ENCODE measurements around the gene MAP4.

The MAP4 gene

DNA sequence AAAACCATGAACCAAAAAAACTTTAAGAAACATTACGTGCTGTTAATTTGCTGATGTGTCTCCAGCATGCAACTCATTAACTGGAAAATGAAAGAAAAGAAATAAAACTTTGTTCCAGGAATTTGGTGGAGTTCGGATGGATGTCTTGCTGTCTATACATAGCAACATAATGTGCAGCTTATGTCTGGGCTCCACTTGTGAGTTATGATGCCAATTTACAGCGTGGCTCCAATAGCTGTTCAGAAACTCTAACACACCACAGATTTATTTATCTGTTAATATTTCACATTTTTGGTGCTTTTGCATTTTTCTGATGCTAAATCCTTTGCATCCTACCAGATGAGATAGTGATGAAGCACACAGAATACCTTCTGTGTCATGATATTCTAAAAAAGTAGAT lies 45.1 kb downstream of the MAP4 start:
- TF ChIP-seq POLR2A (IDR thresholded peaks at IDR 0.05; ENCODE audit: low read length) (no peak), GATA1 (IDR thresholded peaks at IDR 0.05; ENCODE audit: low read depth, low read length) (no peak)
- DNase-seq, result no peak

DNA sequence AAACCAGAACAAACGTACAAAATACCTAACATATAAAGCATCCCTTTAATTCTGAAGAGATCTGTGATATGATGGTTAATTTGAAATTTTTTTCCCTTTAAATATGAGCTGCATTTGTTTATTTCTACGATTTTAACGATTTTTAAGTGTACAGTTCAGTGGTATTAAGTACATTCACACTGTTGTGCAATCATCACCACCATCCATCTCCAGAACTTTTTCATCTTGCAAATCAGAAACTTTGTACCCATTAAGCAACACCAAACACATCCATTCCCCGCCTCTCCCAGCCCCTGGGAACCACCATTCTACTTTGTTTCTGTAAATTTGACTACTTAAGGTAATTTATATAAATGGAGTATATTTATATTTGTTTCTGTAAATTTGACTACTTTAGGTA lies 51.5 kb downstream of the MAP4 start:
- TF ChIP-seq GATA1 (IDR thresholded peaks at IDR 0.05; ENCODE audit: low read depth, low read length), result no peak
- TF ChIP-seq POLR2A (IDR thresholded peaks at IDR 0.05; ENCODE audit: low read length), result no peak
- DNase-seq, result no peak

DNA sequence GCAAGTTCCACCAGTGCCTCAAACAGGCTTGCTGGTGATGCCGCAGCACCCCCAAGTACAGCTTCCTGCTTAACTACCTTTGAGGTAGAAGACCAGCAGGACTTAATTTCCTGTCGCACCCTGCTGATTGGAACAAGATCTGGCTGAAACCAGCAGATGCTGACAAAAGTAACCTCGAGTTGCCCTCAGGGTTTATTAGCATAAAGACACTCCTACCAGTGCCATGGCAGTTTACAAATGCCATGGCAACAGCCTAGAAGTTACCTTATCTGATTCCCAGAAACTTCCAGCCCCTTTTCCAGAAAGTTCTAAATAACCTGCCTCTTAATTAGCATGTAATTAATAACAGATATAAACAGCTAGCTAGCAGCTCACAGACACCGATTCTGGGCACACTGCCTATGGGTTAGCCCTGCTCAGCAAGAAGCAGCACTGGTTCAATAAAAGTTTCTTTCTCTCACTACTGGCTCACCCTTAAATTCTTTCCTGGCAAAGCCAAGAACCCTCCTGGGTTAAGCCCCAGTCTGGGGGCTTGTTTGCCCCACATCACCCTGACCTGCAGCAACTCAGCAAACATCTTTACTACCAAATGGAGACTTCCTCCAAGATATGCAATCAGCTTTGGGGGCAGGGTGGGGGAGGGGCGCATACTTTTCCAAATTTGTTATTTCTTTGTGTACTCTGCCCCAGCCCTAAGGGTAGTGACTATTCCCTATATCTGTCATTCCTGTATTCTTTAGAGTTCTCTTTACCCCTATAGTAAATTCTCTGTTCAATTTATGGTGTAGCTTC lies 54.2 kb downstream of the MAP4 start:
- peak; percentile 50 to 60 for DNase-seq
- TF ChIP-seq POLR2A (IDR thresholded peaks at IDR 0.05; ENCODE audit: low read length), result no peak
- no peak for TF ChIP-seq GATA1 (IDR thresholded peaks at IDR 0.05; ENCODE audit: low read depth, low read length)

DNA sequence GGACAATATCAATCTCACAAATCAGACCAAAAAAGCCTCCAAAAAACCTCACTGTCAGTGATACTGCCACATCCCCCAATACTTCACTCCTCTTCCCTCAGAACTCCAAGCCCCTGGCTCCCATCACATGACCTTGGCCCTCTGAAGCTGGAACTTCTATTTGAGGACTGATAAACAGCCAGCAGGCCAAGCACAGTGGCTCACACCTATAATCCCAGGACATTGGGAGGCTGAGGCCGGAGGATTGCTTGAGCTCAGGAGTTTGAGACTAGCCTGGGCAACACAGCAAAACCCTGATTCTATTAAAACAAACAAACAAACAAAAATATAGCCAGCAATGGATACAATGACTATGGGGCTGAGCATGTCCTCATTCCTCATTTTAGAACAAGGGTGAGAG lies 55.2 kb downstream of the MAP4 start:
- no peak for TF ChIP-seq GATA1 (IDR thresholded peaks at IDR 0.05; ENCODE audit: low read depth, low read length)
- DNase-seq, result no peak

DNA sequence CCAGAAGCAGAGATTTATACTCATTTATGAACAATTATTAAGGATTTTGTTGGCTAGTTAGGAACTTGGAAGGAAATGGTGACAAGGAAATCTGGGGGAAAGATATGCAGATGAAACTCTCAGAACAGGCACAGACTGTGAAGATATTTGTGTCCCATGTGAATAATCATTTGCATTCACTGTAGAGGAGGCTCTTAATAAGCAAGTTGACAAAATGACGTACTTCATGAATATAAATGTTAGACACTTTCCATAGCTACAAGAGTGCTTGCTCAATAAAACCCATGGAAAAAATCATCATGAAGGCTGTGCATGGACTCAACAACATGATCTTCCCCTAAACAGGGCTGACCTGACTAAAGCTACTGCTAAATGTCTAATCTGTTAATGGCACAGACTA lies 59.7 kb downstream of the MAP4 start:
- DNase-seq, result no peak
- TF ChIP-seq POLR2A (IDR thresholded peaks at IDR 0.05; ENCODE audit: low read length) (no peak), GATA1 (IDR thresholded peaks at IDR 0.05; ENCODE audit: low read depth, low read length) (no peak)

DNA sequence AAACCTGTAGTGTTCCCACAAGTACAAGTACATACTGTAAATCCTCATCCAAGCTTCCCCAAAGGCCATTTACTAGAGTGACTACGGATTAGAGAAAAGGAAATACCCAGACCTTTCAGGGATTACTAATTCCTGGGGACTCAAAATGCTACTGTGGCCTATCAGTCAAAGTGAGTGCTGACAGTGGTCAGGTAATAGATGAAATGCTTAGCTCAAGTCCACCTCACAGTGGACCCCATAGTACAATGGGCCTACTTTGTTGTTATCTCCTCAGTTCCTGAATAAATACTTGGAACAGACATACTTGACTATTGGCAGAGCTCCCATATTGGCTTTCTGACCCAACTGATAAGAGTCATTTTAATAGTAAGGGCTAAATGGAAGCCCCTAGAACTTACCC lies 61.6 kb downstream of the MAP4 start:
- TF ChIP-seq GATA1 (IDR thresholded peaks at IDR 0.05; ENCODE audit: low read depth, low read length), result no peak
- TF ChIP-seq POLR2A (IDR thresholded peaks at IDR 0.05; ENCODE audit: low read length), result no peak
- DNase-seq, result peak; percentile 51 to 80

DNA sequence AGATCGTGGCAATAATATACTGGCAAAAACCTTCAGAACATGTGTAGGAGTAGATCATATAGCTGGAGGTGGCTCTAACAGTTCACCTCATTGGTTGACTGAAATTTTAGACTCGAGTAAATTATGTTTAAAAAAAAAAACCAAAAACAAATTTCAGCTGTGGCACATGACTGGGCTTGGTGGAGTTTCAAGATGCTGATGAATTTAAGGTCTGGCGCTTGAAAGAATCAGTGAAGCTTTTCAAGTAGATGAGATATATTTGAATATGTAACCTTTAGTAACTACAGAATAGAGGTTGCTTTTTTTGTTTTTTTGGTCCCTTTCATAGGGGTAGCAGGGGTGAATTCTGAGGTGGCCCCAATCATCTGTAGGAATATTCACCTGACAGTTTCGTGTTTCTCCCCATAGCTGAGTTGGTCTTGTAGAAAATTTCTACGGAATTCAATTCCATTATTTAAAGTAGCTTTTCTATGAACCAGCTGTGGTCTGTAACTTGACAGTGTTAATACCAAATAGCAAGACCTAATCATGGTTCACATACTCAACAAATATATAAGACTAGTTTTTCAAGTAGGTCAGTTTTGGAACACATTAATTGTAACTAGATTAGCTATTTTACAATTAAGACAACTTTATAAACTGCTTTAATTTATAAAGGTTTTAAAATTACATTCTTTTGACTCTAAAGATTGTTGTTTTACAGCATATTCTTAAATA lies 65.6 kb downstream of the MAP4 start:
- TF ChIP-seq GATA1 (IDR thresholded peaks at IDR 0.05; ENCODE audit: low read depth, low read length) (no peak), POLR2A (IDR thresholded peaks at IDR 0.05; ENCODE audit: low read length) (no peak)
- DNase-seq, result no peak

DNA sequence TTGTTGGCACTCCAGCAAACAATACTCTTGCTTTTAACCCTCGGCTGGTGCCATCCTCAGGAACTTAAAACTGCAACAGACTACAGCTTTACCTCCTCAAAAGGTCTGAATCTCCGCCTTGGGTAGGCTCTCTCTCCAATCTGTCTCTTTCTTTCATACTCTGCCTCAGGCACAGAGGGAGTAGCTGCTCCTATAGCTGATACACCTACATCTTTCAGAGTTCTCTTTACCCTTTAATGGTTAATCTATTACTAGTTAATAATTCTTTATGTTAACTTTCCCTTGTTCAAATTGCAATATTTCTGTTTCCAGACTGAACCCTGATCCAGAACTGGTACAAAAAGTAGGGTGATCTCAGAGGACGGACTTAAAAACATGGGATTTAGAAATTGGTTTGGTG lies 66.2 kb downstream of the MAP4 start:
- DNase-seq, result no peak

DNA sequence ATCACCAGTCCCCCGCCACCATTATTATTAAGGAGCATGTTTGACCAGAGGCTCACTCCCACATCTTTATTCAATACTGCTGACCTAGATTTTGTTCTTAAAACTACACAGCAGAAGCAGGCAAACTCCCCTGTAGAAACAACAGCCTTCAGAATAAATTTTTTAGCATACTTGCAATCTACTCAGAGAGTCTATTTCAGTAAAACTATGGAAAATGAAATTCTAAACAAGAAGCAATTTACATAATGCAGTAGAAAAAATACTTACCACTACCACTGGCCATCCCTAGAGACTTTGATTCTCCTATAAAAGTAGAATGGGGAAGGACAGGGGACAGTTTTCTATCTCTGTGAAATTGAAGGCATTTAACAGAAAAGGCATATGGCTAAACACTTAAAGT lies 76.0 kb downstream of the MAP4 start:
- no peak for DNase-seq
- TF ChIP-seq POLR2A (IDR thresholded peaks at IDR 0.05; ENCODE audit: low read length), result no peak
- TF ChIP-seq GATA1 (IDR thresholded peaks at IDR 0.05; ENCODE audit: low read depth, low read length), result no peak

More for the DNA sequence above, 66.2 kb downstream of the MAP4 start:
- TF ChIP-seq POLR2A (IDR thresholded peaks at IDR 0.05; ENCODE audit: low read length) (no peak), GATA1 (IDR thresholded peaks at IDR 0.05; ENCODE audit: low read depth, low read length) (no peak)

DNA sequence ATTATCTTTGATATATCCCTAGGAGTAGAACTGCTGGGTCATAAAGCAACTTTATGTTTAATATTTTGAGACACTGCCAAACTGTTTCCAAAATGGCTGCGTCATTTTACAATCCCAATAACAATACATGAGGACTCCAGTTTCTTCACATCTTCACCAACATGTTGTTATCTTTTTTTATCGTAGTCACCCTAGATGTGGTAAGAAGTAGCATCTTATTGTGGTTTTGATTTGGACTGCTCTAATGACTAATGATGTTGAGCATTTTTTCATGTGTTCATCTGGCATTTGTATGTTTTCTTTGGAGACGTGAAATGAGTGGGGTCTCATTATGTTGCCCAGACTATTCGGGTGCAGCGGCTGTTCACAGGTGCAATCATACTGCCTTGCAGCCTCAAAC lies 83.8 kb downstream of the MAP4 start:
- TF ChIP-seq POLR2A (IDR thresholded peaks at IDR 0.05; ENCODE audit: low read length), result no peak
- no peak for TF ChIP-seq GATA1 (IDR thresholded peaks at IDR 0.05; ENCODE audit: low read depth, low read length)
- no peak for DNase-seq

DNA sequence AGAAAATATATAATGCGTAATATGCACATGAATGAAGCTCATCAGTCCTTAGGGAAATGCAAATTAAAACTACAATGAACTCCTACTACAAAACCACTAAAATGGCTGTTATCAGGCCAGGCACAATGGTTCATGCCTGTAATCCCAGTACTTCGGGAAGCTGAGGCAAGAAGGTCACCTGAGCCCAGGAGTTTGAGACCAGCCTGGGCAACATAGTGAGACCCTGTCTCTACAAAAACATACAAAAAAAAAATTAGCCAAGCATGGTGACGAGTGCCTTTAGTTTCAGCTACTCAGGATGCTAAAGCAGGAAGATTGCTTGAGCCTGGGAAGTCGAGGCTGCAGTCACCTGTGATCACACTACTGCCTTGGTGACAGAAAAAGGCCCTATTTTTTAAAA lies 85.2 kb downstream of the MAP4 start:
- DNase-seq, result no peak
- TF ChIP-seq POLR2A (IDR thresholded peaks at IDR 0.05; ENCODE audit: low read length) (no peak), GATA1 (IDR thresholded peaks at IDR 0.05; ENCODE audit: low read depth, low read length) (no peak)

DNA sequence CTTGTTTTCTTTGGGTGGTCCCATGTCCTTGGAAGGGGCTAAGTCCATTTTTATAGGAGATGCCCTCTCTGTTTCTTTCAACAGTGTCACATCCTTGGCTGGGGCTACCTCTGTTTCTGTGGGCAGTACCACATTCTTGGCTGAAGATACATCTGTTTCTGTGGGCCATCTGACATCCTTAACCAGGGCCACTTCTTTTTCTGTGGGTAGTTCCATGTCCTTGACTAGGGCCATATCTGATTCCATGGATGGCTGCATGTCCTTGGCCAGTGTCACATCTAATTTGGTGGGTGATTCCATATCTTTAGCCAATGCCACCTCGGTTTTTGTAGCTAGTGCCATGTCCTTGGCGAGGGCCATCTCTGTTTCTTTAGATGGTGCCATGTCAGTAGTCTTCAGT lies 99.5 kb downstream of the MAP4 start:
- TF ChIP-seq GATA1 (IDR thresholded peaks at IDR 0.05; ENCODE audit: low read depth, low read length), result no peak
- no peak for TF ChIP-seq POLR2A (IDR thresholded peaks at IDR 0.05; ENCODE audit: low read length)
- no peak for DNase-seq

DNA sequence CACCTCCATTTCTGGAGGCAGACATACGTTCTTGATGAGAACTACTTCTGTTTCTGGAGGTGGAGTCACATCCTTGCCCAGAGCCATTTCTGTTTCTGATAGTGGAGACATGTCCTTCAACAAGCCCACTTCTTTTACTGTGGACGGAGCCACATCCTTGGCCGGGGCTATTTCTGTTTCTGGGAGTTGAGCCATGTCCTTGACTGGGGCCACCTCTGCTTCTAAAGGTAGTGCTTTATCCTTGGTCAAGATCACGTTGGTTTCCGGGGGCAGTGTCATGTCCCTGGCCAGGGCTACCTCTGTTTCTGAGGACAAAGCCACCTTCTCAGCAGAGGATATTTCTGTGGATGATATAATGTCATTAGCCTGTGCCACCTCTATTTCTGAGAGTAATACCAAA lies 100.0 kb downstream of the MAP4 start:
- TF ChIP-seq GATA1 (IDR thresholded peaks at IDR 0.05; ENCODE audit: low read depth, low read length), result no peak
- TF ChIP-seq POLR2A (IDR thresholded peaks at IDR 0.05; ENCODE audit: low read length), result no peak
- DNase-seq, result no peak

DNA sequence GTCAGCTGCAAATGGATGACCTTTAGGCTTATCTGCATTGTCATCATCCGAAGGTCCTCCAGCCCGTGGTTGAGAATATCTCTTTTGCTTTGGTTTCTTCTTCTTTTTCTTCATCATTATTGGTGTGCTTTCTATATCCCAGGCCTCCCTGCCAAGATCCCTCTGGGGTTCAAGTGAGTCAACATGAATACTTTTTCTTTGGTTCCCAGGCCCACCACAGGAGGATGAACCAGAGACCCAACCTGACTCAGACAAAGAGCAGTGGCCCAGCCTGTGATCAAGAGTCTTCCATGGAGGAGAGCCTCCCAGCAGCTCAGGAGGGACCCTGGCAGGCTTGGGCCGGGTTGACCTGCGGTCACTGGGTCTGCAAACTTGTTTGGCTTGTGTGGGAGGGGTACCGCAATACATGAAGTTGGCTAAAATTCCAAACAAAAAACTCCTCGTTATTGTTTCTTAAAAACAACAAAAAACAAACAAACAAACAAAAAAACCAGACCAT lies 104.2 kb downstream of the MAP4 start:
- no peak for DNase-seq
- TF ChIP-seq GATA1 (IDR thresholded peaks at IDR 0.05; ENCODE audit: low read depth, low read length) (no peak), POLR2A (IDR thresholded peaks at IDR 0.05; ENCODE audit: low read length) (no peak)

Data from erythroblast (primary cell).